GM19035 (cell line): Measurements from ENCODE around the gene RPL10.

ENCODE experiments used
- ATAC-seq: cut with Tn5 transposase; IDR thresholded peaks from one replicate; pipeline ENCODE4 v1.9.1; 2021; ENCODE audit not compliant: unreplicated experiment

Gene RPL10

GRCh38 chrX:154428176-154429171 lies 30.3 kb downstream of the RPL10 start, which contains the start of gene ATP6AP1:
Gene ATP6AP1 (plus strand): TSS chrX:154428677. CDS start chrX:154428693, 16 bp downstream.
- peak; percentile 95 for ATAC-seq

GRCh38 chrX:154429711-154430110 lies 31.5 kb downstream of the RPL10 start:
- no peak for ATAC-seq

- ATAC-seq, result no peak
Observed at GRCh38 chrX:154430479-154430878, 32.3 kb downstream of the RPL10 start.

- ATAC-seq, result no peak
Observed at GRCh38 chrX:154430916-154431315, 32.7 kb downstream of the RPL10 start.

GRCh38 chrX:154431341-154431740 lies 33.2 kb downstream of the RPL10 start:
- ATAC-seq, result no peak

GRCh38 chrX:154432210-154432609 lies 34.0 kb downstream of the RPL10 start:
- no peak for ATAC-seq

- no peak for ATAC-seq
Observed at GRCh38 chrX:154433605-154434004, 35.4 kb downstream of the RPL10 start.

- ATAC-seq, result no peak
Observed at GRCh38 chrX:154434394-154435168, 36.4 kb downstream of the RPL10 start.

GRCh38 chrX:154435171-154435733 lies 37.1 kb downstream of the RPL10 start:
- no peak for ATAC-seq

GRCh38 chrX:154436374-154436982 lies 38.3 kb downstream of the RPL10 start:
- no peak for ATAC-seq

- ATAC-seq, result no peak
Observed at GRCh38 chrX:154436983-154437752, 39.0 kb downstream of the RPL10 start, which contains the start of gene GDI1. Gene GDI1 (plus strand): TSS chrX:154437154. CDS start chrX:154437255, 101 bp downstream.

- no peak for ATAC-seq
Observed at GRCh38 chrX:154437971-154438893, 40.1 kb downstream of the RPL10 start.

- ATAC-seq, result no peak
Observed at GRCh38 chrX:154439841-154440240, 41.7 kb downstream of the RPL10 start.

- no peak for ATAC-seq
Observed at GRCh38 chrX:154440623-154441357, 42.6 kb downstream of the RPL10 start.

- ATAC-seq, result no peak
Observed at GRCh38 chrX:154441564-154441963, 43.4 kb downstream of the RPL10 start.

- ATAC-seq, result no peak
Observed at GRCh38 chrX:154441984-154442707, 44.0 kb downstream of the RPL10 start.

GRCh38 chrX:154443479-154443910 lies 45.3 kb downstream of the RPL10 start:
- no peak for ATAC-seq
